OCI-LY1 (cell line): ENCODE data around the gene NUP98.

Experiments used
- CTCF ChIP-seq: fragments of 200-600 bp; sonication (generic), shearing (Covaris generic); IDR thresholded peaks from 2 replicates; pipeline ENCODE4 v1.5.1; 2017; ENCODE audit warnings: mild to moderate bottlenecking, antibody characterized with exemption, low read length, moderate library complexity, mixed read lengths
- EZH2 ChIP-seq: fragments of 200-600 bp; sonication (generic), shearing (Covaris generic); IDR thresholded peaks from 2 replicates; pipeline ENCODE4 v1.8.0; 2017; ENCODE audit warnings: borderline replicate concordance, mixed run types, mild to moderate bottlenecking, antibody characterized with exemption, low read length, moderate library complexity, mixed read lengths

- TF ChIP-seq EZH2 (no peak), CTCF (no peak)
Measured at GRCh38 chr11:3797329-3798090, at the start of gene NUP98.
